OCI-LY7 (cell line): Measurements from ENCODE around the gene TMPRSS5.

Source experiments
- CTCF ChIP-seq: fragments of 200-600 bp; sonication (generic); conservative IDR thresholded peaks from 2 replicates; pipeline ENCODE4 v1.5.1; 2014; ENCODE audit warnings: mild to moderate bottlenecking, antibody characterized with exemption, low read length, moderate library complexity, mixed read lengths
- EZH2phosphoT487 ChIP-seq: fragments of 200-600 bp; sonication (generic); IDR thresholded peaks from 2 replicates; pipeline ENCODE4 v1.6.1; 2018; ENCODE audit warnings: low read depth, borderline replicate concordance, mild to moderate bottlenecking, mixed run types, antibody characterized with exemption, low read length, moderate library complexity, mixed read lengths

GRCh38 chr11:113670149-113670830 is 35.8 kb downstream of the TMPRSS5 start:
- TF ChIP-seq CTCF = no peak
- TF ChIP-seq EZH2phosphoT487 = no peak
